Left forelimb (tissue), 1 donor: ENCODE measurements around the gene FAM222A.

Experiments
- DNase-seq: peaks from one replicate; pipeline ENCODE4 v3.0.0-alpha.2; 2018; ENCODE audit warnings: low spot score

Gene FAM222A

DNA sequence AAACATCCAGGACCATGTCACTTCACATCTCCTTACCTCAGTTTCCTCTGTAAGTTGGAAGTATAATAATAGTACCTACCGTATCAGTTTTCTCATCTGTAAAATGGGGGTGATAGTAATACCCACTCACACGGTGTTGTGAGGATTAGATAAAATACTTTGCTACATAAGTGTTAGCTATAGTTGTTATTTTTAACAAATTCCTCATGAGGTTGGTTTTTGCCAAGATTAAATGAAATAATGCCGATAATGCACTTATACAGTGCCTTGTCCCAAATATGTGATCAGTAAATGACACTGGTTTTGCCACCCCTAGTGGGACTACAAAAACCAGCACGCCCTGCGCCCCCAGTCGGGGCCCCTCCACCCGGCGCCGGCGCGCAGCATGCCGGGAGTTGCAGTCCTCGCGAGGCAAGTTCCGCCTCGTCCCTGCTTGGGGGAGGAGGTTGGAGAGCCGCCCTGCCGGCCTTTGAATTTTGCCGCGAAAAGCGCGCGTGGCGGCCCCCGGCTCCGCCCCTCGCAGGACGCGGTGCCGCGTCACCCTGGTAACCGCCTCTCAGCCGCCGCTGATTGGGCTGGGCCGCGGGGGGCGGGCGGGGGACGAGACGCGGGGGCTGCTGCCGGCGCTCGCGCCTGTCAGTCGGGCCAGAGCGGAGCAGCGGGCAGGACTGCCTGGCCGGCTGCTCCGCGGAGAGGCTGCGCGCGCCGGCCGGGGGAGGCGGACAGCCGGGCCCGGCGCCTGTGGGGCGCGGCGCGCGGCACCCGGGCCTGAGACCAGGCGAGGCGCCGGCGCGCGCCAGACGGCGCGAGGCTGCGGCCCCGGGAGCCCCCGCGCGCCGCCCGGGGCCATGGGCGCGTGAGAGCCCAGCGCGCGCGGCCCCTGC is at the start of gene FAM222A:
FAM222A (plus strand) TSS at position 639 of the 884 bp plus-strand sequence. CDS start 30,322 bp downstream, outside the sequence.
- peak; percentile 99 for DNase-seq

GRCh38 chr12:109664402-109664801 is 49.2 kb upstream of the FAM222A start:
- no peak for DNase-seq

GRCh38 chr12:109666068-109666467 is 47.6 kb upstream of the FAM222A start:
- DNase-seq, result no peak

GRCh38 chr12:109670731-109671130 is 42.9 kb upstream of the FAM222A start:
- no peak for DNase-seq

- no peak for DNase-seq
These were observed 42.1 kb upstream of the FAM222A start for GRCh38 chr12:109671502-109671901.

- no peak for DNase-seq
These were observed 40.2 kb upstream of the FAM222A start for GRCh38 chr12:109673379-109673778.

GRCh38 chr12:109673884-109674283 is 39.7 kb upstream of the FAM222A start:
- DNase-seq, result no peak

DNA sequence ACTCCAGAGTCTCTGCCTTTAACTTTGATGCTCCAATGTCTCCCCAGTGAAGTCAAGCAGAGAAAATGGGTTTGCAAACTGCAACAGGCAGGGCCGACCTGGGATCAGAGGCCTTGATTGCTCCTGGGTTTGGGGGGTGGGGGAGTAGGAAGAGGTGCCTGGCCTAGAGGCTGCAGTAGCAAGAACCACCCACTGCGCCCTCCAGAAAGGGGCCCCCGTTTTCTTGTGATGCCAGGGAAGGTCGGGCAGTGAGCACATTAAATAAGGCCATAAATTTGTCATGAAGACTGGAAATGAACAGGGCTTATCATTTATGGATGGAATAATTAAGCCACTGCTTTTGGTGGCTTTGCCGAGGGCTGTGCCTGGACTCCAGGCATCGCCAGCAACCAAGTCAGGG is 38.2 kb upstream of the FAM222A start:
- no peak for DNase-seq

DNA sequence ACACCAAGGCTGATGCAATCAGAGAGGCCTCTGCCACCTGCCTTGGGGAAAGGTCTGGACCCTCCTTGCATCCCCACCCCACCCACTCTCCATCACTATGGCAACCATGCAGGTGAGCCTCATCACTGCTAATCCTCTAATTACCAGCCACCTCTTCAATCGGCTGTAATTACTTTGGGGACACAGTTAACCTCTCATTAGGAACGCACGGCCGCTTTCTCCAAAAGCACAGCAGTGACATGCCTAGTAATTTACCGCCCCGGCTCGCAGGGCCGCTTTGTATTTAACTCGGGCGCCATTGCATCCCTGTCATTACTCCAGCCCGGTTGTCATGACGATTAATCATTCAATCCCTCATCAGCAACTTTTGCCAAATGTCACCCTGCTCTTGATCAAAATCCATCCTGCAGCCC is 36.3 kb upstream of the FAM222A start:
- no peak for DNase-seq

DNA sequence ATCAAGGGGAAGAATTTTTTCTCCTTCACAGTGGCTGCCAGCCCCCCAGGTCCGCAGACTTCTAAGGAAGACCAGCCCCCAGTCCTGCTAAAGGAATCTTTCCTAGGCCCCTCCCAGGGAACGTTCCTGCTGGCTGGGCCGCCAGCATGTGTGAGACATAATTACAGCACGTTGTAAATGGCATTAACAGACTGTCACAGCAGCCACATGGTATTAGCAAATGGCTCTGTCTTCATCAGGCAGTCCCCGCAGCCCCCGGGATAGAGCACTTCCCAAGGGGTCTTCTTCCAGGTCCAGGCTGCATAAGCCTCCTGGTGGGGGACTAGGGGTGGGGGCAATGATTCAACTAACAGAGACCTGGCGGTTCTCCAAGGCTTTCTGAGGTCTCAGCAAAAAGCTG is 34.9 kb upstream of the FAM222A start:
- peak; percentile 69 for DNase-seq

DNA sequence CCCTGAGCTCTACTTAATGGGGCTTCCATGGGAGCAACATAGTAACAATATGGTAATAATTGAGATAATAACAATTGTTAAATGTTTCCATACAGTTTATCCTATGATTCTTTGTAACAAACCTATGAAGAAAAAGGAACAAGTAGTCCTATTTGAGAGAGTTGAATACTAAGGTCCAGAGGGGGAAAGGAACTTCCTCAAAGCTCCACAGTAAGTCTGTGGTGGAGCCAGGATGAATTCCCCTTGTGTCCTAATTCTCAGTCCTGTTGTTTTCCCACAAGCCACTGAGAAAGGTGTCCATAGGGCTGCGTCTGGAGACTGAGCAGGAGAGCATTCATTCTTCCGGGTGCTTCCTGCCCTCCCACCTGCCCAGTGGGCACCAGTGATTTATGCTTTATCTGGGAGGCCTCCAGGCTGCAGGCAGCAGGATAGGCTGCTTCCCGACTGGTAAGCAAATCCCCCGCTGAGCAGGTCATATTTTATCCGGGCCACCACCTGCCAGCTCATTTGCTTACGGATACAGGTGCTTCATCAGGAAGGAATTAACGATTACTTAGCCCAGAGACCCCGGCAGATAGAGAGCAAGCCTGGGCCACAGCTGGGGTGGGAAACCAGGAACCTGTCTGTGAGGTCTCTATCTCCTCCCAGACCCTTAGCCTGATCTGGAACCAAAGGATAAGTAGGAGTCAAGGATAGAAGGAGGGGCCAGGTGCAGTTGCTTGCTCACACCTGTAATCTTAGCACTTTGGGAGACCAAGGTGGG is 33.9 kb upstream of the FAM222A start:
- DNase-seq, result no peak

DNA sequence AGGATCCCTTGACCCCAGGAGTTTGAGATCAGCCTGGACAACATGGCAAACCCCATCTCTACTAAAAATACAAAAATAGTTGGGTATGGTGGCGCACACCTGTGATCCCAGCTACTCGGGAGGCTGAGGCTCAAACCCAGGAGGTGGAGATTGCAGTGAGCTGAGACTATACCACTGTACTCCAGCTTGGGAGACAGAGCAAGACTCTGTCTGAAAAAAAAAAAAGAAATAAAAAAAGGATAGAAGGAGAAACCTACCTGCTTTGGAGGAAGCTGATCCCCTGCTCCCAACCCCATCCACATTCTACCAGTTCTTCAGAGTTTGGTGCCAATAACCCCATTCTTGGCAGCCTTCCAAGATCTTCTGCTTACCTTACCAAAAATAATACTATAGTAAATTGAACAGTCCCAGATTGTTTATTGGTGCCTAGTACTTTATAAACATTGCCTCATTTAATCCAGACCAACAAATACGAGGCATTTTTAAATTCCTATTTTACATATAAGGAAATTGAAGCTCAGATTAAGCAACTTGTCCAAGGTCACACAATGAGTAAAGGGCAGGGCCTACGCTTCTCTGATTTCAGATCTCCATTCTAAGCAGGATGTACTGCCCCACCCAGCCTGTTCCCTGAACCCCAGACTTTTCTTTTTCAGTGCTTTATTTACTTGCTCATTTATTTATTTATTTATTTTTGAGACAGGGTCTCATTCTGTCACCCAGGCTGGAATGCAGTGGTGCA is 33.2 kb upstream of the FAM222A start:
- no peak for DNase-seq

DNA sequence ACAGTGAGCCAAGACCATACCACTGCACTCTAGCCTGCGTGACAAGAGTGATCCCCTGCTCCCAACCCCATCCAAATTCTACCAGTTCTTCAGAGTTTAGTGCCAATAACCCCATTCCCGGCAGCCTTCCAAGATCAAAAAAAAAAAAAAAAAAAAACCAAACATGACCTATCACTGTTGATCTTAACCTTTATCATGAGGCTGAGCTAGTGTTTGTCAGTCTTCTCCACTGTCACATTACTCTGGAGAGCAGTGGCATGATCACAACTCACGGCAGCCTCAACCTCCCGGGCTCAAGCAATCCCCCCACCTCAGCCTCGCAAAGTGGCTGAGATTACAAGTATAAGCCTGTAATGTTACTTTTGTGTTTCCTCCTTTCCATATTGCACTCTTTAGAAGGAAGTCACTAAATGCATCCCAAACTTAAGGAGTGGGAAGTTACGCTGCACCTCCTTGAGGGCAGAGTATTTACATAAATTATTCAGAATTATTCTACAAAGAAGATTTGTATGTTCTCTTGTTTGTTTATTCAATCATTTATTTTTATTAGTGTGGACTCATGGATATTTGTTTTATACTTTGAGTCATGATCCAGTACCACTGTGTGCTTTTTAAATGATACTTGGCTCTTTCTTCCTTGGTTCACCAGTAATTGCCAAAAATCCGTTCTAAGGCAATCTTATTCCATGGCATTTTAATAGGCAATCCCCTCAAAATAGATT is 31.5 kb upstream of the FAM222A start:
- DNase-seq, result no peak

DNA sequence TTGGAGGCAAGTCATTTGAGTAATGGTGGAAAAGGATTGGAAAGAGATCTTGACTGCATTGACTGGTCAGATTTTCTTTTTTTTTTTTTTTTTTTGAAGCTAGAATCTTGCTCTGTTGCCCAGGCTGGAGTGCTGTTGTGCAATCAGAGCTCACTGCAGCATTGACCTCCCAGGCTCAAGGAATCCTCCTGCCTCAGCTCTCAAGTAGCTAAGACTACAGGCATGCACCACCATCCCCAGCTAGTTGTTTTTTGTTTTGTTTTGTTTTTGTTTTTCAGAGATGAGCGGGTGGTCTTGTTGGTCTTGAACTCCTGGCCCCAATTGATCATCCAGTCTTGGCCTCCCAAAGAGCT is 30.9 kb upstream of the FAM222A start:
- no peak for DNase-seq

DNA sequence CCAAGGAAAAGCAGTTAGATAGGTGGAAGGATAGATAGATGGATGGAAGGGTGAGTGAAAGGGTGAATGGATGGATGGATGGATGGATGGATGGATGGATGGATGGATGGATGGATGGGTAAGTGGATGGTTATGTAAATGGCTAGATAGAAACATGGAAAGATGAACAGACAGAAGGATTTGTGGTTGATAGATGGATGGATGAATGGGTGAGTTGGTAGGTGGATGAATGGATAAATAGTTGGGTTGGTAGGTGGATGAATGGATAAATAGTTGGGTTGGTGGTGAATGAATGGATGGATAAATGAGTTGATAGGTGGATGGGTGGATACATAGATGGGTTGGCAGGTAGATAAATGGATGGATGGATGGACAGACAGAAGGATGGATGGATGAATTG is 30.3 kb upstream of the FAM222A start:
- DNase-seq, result no peak

DNA sequence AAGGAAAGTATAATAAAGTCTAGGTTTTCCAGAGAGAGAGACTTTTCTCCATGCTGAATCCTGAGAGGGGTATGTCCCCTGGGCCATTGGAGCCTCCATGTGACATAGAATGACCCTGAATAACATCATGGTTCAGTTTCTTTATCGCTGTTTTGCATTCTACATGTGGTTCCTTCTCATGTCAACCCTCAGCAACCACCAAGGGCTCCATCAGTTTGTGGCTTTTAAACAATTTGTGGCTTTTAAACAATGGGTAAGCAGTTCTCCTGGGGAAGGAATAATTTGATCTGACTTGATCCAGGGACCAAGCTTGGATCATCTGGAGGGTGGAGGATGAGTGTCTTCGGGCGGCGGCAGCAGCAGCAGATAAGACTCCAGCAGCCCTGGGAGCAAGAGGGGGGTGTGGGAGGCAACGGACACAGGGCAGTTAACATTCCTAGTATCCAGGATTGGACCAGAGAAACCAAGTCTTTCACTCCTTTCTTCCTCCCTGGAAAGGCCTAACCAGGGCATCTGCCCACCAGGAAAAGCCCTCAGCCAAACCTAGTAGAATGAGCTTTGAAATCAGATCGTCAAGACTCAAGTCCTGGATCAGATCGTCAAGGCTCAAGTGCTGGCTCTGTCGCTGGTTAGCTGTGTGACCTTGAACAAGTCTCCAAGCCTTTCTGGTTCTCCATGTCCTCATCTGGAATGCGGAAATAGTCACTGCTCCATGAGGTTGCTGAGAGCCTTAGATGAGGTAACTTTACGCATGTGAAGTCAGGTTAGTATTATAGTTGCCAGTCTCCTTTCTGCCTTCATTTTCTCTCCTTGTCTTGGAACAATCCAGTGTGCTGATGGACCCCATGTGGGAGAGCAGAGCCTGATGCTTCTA is 27.8 kb upstream of the FAM222A start:
- no peak for DNase-seq

- no peak for DNase-seq
These were observed 27.1 kb upstream of the FAM222A start for GRCh38 chr12:109686523-109686922.

DNA sequence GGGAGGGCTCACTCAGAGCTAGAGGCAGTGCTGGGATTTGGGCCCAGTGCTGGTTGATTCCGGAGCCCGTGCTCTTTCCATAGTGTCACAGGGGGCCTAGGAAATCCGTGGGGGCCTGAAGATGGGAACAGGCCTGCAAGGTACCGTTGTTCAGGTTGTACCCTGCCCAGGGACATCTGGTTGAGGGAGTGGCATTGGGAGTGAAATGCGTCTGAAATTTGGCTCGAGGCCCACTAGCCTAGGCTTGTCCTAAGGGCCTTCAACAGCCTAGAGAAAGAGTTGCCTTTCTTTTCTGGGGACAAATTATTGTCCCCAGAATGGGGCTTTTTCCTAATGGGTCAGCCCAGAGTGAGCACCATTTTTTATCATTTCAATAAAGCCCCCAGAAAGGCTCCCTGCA is 26.4 kb upstream of the FAM222A start:
- DNase-seq, result no peak

DNA sequence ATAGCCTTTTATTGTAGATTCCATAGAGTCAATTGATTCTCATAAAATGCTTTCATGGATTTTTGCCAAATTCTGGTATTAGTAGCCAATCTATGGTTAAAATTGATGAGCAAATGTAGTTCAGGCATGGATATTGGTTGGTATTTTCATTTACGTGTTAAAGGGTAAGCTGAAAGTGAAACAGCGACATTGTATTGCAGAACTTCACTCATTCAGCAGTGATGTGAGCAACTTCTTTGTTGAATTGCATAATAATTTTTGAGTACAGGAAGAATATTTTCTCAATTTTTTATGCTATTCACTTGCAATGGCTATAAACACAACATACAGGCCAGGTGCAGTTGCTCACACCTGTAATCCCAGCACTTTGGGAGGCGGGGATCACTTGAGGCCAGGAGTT is 24.2 kb upstream of the FAM222A start:
- no peak for DNase-seq

- DNase-seq, result no peak
These were observed 20.5 kb upstream of the FAM222A start for GRCh38 chr12:109693160-109693559.
